K562 (cell line): ENCODE results near the gene HSD17B1. TPM values are rescaled to one million over a fixed set of nuclear protein-coding genes. Genes with fewer than 3 reads are reported as not detected.

ENCODE experiments used
- CBX1 ChIP-seq: sonication (generic); IDR thresholded peaks from 2 replicates; pipeline ENCODE4 v1.6.1; 2016; ENCODE audit warnings: antibody characterized with exemption, low read depth, mild to moderate bottlenecking
- CCNT2 ChIP-seq: IDR thresholded peaks from 2 replicates; pipeline ENCODE4 v1.6.1; 2011; ENCODE audit warnings: borderline replicate concordance, low read depth, mild to moderate bottlenecking, moderate library complexity, mixed read lengths, low read length; ENCODE audit not compliant: insufficient read length; ENCODE audit errors: extremely low read depth
- CREM ChIP-seq: IDR thresholded peaks from 2 replicates; pipeline ENCODE4 v1.6.1; 2014; ENCODE audit warnings: antibody characterized with exemption, low read depth
- DMBX1 ChIP-seq: fragments of 250-450 bp; sonication (Bioruptor Pico); IDR thresholded peaks from 2 replicates; pipeline ENCODE4 v1.8.0; 2022; ENCODE audit warnings: inconsistent platforms, mild to moderate bottlenecking, moderate library complexity, borderline replicate concordance
- GATAD2B ChIP-seq: fragments of 450-650 bp; IDR thresholded peaks from 2 replicates; pipeline ENCODE4 v1.6.1; 2017; ENCODE audit warnings: mild to moderate bottlenecking, borderline replicate concordance
- HIVEP1 ChIP-seq: fragments of 250-450 bp; sonication (Bioruptor Pico); IDR thresholded peaks from 2 replicates; pipeline ENCODE4 v1.4.0; 2020; ENCODE audit warnings: mild to moderate bottlenecking
- LARP7 ChIP-seq: fragments of 450-650 bp; IDR thresholded peaks from 2 replicates; pipeline ENCODE4 v1.6.1; 2016
- MECOM ChIP-seq: fragments of 250-450 bp; sonication (Bioruptor Pico); IDR thresholded peaks from 2 replicates; pipeline ENCODE4 v1.8.0; 2022; ENCODE audit warnings: inconsistent platforms
- MYC ChIP-seq, 2 experiments: fragments of 250-450 bp in 1 of 2; sonication (Bioruptor Pico) in 1 of 2; IDR thresholded peaks; 2 replicates each; pipeline versions ENCODE4 v1.5.1 to v1.6.1; 2012 to 2021; ENCODE audit warnings: low read depth in 2 of 2, borderline replicate concordance in 1 of 2, improper control_type of control experiment in 1 of 2, low read length in 1 of 2, mild to moderate bottlenecking in 1 of 2, moderate library complexity in 1 of 2
- NCOA6 ChIP-seq: fragments of 450-650 bp; IDR thresholded peaks from 2 replicates; pipeline ENCODE4 v1.6.1; 2017; ENCODE audit warnings: mild to moderate bottlenecking
- NR2F6 ChIP-seq: fragments of 450-650 bp; formaldehyde crosslinking; IDR thresholded peaks from 2 replicates; pipeline ENCODE4 v1.4.0; 2020; ENCODE audit warnings: mild to moderate bottlenecking
- SAFB2 ChIP-seq: fragments of 200-400 bp; formaldehyde crosslinking; IDR thresholded peaks from 2 replicates; pipeline ENCODE4 v1.6.1; 2018; ENCODE audit warnings: borderline replicate concordance, low read length, low read depth, moderate library complexity; ENCODE audit not compliant: severe bottlenecking
- SMARCA4 ChIP-seq: fragments of 450-650 bp; IDR thresholded peaks from 2 replicates; pipeline ENCODE4 v1.6.1; 2016
- SP1 ChIP-seq: sonication (generic); formaldehyde crosslinking; IDR thresholded peaks from 2 replicates; pipeline ENCODE4 v1.8.1; 2022; ENCODE audit warnings: mild to moderate bottlenecking, missing genetic modification reagents
- SRSF1 ChIP-seq: fragments of 200-400 bp; formaldehyde crosslinking; IDR thresholded peaks from 2 replicates; pipeline ENCODE4 v1.6.1; 2017; ENCODE audit warnings: mild to moderate bottlenecking, low read depth, low read length, moderate library complexity
- TAL1 ChIP-seq: fragments of 450-650 bp; IDR thresholded peaks from 2 replicates; pipeline ENCODE4 v1.6.1; 2016; ENCODE audit warnings: mild to moderate bottlenecking
- ZBTB8A ChIP-seq: fragments of 450-650 bp; IDR thresholded peaks from 2 replicates; pipeline ENCODE4 v1.6.1; 2018; ENCODE audit warnings: mild to moderate bottlenecking, moderate library complexity; ENCODE audit not compliant: partially characterized antibody
- ZNF232 ChIP-seq: sonication (generic); formaldehyde crosslinking; IDR thresholded peaks from 2 replicates; pipeline ENCODE4 v1.8.0; 2022; ENCODE audit warnings: mild to moderate bottlenecking, missing genetic modification reagents
- ZNF253 ChIP-seq: fragments of 250-450 bp; sonication (Bioruptor Pico); conservative IDR thresholded peaks from 2 replicates; pipeline ENCODE4 v1.6.1; 2021; ENCODE audit warnings: mild to moderate bottlenecking
- ZNF668 ChIP-seq: fragments of 250-450 bp; sonication (Bioruptor Pico); IDR thresholded peaks from 2 replicates; pipeline ENCODE4 v1.8.0; 2022; ENCODE audit warnings: mild to moderate bottlenecking, inconsistent platforms
- ZSCAN29 ChIP-seq: fragments of 450-650 bp; IDR thresholded peaks from 2 replicates; pipeline ENCODE4 v1.6.1; 2017
- polyA plus RNA-seq, 8 experiments: library from polyadenylated mRNA; depleted of rRNA in 4 of 8; stranded (reverse) in 5 of 8; unstranded in 3 of 8; fragments of >200 nt; fragmentation: Nextera tagmentation in 2 of 8; fragmentation: Illumina TruSeq in 1 of 8; extraction: Ambion mirVana in 2 of 8; extraction: Trizol in 1 of 8; gene quantifications; 2 replicates each; pipeline versions ENCODE4 v1.2.1 to v1.2.3, GENCODE V29; 2011 to 2014; ENCODE audit warnings: inconsistent platforms in 1 of 8, missing spikeins in 1 of 8
- total RNA-seq, 7 experiments: library from RNA; depleted of rRNA in 6 of 7; stranded (reverse); fragments of >200 nt in 6 of 7; fragmentation: Illumina TruSeq in 2 of 7; extraction: Trizol in 2 of 7; gene quantifications; 2 replicates each; pipeline versions ENCODE4 v1.2.1 to v1.2.3, GENCODE V29; 2011 to 2021; ENCODE audit warnings: low replicate concordance in 1 of 7
- TF ChIP-seq, protein P1 (sequence below): fragments of 450-650 bp; IDR thresholded peaks from 2 replicates; pipeline ENCODE4 v1.6.1; 2014; ENCODE audit warnings: low read depth, mild to moderate bottlenecking, moderate library complexity, borderline replicate concordance
- TF ChIP-seq, protein P2 (sequence below): sonication (generic); formaldehyde crosslinking; IDR thresholded peaks from 2 replicates; pipeline ENCODE4 v1.8.0; 2022; ENCODE audit warnings: mild to moderate bottlenecking, missing genetic modification reagents, borderline replicate concordance
- TF ChIP-seq, protein P3 (sequence below): fragments of 450-650 bp; formaldehyde crosslinking; IDR thresholded peaks from 2 replicates; pipeline ENCODE4 v1.4.0; 2022; ENCODE audit warnings: missing genetic modification characterization

HSD17B1 gene
- total and polyA plus RNA-seq, 9 of the 15 experiments (the other 6 are each of a cell fraction or from before 2014, with no cell fraction given), result 0.55 to 21.1 (median 3.6) TPM

DNA sequence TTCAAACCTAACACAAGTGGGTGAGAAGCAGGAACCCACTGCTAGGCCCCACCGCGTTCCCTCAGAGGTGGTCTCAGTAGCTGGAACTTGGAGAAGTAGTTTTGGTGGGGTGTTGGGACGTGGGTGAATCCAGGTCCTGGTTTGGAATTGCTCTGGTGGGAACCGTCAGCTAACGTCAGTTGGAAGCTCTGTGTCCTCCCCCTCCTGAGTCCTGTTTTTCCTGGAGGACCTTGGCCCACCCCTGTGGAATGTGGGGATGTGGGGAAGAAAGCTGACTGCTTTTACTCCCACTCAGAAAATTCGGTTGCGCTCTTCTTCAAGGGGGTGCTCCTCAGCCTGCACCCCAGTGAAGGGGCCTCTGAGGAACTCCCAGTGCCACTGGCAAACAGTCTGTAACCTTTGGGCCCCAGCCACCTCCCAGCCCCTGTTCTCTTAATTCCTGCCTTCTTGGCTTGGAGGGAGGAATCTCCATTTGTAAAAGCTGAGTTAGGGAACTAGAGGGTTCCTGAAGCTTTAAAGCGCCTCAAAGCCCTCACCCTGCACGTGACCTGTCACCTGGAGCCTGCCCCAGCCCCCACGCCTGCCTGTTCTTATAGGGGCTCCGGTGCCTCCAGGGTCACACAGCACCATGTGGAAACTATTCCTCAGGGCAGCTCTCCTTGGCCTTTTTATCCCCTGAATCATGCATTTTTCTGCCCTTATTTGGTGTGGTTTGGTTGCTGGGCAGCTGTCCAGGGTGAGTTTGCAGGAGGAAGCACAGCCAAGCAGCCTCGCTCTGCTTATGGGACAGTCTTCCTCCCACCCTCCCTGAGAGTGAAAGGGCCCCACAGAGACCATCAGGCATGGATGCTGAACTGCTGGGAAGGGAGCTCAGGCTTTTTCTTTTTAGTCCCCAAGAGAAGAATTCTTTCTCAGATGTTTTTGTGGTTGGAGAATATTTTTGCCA, 32.9 kb upstream of the HSD17B1 start (continued):
- TF ChIP-seq, protein P1, sequence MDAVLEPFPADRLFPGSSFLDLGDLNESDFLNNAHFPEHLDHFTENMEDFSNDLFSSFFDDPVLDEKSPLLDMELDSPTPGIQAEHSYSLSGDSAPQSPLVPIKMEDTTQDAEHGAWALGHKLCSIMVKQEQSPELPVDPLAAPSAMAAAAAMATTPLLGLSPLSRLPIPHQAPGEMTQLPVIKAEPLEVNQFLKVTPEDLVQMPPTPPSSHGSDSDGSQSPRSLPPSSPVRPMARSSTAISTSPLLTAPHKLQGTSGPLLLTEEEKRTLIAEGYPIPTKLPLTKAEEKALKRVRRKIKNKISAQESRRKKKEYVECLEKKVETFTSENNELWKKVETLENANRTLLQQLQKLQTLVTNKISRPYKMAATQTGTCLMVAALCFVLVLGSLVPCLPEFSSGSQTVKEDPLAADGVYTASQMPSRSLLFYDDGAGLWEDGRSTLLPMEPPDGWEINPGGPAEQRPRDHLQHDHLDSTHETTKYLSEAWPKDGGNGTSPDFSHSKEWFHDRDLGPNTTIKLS, result no peak
- no peak for TF ChIP-seq SAFB2
- TF ChIP-seq NR2F6 (CRISPR knock-in tag), result no peak
- TF ChIP-seq ZNF668 (CRISPR knock-in tag), result no peak
- TF ChIP-seq LARP7, result no peak
- no peak for TF ChIP-seq CREM
- no peak for TF ChIP-seq GATAD2B
- no peak for TF ChIP-seq SRSF1
- no peak for TF ChIP-seq MECOM (CRISPR knock-in tag)
- TF ChIP-seq DMBX1, result no peak
- TF ChIP-seq CBX1, result no peak
- TF ChIP-seq ZNF232 (CRISPR knock-in tag), result no peak
- TF ChIP-seq ZNF253, result no peak
- no peak for TF ChIP-seq NCOA6
- TF ChIP-seq SMARCA4, result no peak
- no peak for TF ChIP-seq HIVEP1 (CRISPR knock-in tag)
- TF ChIP-seq, protein P2, sequence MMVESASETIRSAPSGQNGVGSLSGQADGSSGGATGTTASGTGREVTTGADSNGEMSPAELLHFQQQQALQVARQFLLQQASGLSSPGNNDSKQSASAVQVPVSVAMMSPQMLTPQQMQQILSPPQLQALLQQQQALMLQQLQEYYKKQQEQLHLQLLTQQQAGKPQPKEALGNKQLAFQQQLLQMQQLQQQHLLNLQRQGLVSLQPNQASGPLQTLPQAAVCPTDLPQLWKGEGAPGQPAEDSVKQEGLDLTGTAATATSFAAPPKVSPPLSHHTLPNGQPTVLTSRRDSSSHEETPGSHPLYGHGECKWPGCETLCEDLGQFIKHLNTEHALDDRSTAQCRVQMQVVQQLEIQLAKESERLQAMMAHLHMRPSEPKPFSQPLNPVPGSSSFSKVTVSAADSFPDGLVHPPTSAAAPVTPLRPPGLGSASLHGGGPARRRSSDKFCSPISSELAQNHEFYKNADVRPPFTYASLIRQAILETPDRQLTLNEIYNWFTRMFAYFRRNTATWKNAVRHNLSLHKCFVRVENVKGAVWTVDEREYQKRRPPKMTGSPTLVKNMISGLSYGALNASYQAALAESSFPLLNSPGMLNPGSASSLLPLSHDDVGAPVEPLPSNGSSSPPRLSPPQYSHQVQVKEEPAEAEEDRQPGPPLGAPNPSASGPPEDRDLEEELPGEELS (CRISPR knock-in tag), result no peak
- TF ChIP-seq SP1, result no peak
- no peak for TF ChIP-seq ZSCAN29
- no peak for TF ChIP-seq CCNT2
- TF ChIP-seq TAL1, result no peak
- TF ChIP-seq, protein P3, sequence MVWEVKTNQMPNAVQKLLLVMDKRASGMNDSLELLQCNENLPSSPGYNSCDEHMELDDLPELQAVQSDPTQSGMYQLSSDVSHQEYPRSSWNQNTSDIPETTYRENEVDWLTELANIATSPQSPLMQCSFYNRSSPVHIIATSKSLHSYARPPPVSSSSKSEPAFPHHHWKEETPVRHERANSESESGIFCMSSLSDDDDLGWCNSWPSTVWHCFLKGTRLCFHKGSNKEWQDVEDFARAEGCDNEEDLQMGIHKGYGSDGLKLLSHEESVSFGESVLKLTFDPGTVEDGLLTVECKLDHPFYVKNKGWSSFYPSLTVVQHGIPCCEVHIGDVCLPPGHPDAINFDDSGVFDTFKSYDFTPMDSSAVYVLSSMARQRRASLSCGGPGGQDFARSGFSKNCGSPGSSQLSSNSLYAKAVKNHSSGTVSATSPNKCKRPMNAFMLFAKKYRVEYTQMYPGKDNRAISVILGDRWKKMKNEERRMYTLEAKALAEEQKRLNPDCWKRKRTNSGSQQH (CRISPR knock-in tag), result no peak
- no peak for TF ChIP-seq ZBTB8A
- peak; percentile 48; the same call in 1 of the 2 replicates for TF ChIP-seq MYC (IDR thresholded peaks at IDR 0.05; ENCODE audit: low read depth, low read length)
- no peak for TF ChIP-seq MYC (CRISPR knock-in tag; IDR thresholded peaks at IDR 0.05; ENCODE audit: borderline replicate concordance, low read depth)
